Heart left ventricle (tissue), 16 donors: ENCODE results near the gene A1BG. TPM values are rescaled to one million over a fixed set of nuclear protein-coding genes. Genes with fewer than 3 reads are reported as not detected.
"Not testable (repeated sequence)": the region's sequence is repeated elsewhere in the genome, so short reads cannot be mapped to it uniquely, and the experiment has no call there.

Source experiments
- ATAC-seq, 4 donors: fragments of 200-7000 bp; cut with Tn5 transposase; one replicate each; pipeline ENCODE4 v1.9.1; 2020 to 2022; ENCODE audit warnings: moderate library complexity in 4 of 4, mild to moderate bottlenecking in 3 of 4, moderate number of reproducible peaks in 1 of 4
- DNase-seq, 5 donors: peaks; one replicate each; pipeline ENCODE4 v3.0.0-alpha.2; 2020
- H3K27ac ChIP-seq, 12 donors: fragments of 200-600 bp; sonication (generic) in 4 of 12; one replicate each; pipeline versions ENCODE4 v1.5.0 to v1.8.0; 2016 to 2022; ENCODE audit warnings: mild to moderate bottlenecking in 2 of 12
- H3K27me3 ChIP-seq, 9 donors: fragments of 200-600 bp; sonication (generic) in 2 of 9; one replicate each; pipeline versions ENCODE4 v1.5.1 to v1.8.0; 2016 to 2022; ENCODE audit warnings: mild to moderate bottlenecking in 3 of 9
- H3K36me3 ChIP-seq, 9 donors: fragments of 200-600 bp; sonication (generic) in 2 of 9; one replicate each; pipeline versions ENCODE4 v1.5.0 to v1.8.0; 2018 to 2022; ENCODE audit warnings: mild to moderate bottlenecking in 2 of 9
- H3K4me1 ChIP-seq, 12 donors: fragments of 200-600 bp; sonication (generic) in 4 of 12; one replicate each; pipeline versions ENCODE4 v1.5.0 to v1.8.0; 2016 to 2022; ENCODE audit warnings: mild to moderate bottlenecking in 3 of 12
- H3K4me3 ChIP-seq, 12 donors: fragments of 200-600 bp; sonication (generic) in 4 of 12; one replicate each; pipeline versions ENCODE4 v1.5.0 to v1.8.0; 2017 to 2022; ENCODE audit warnings: mild to moderate bottlenecking in 9 of 12, moderate library complexity in 4 of 12
- H3K9me3 ChIP-seq, 12 donors: fragments of 200-600 bp; sonication (generic) in 4 of 12; one replicate each; pipeline versions ENCODE4 v1.5.0 to v1.8.0; 2016 to 2022; ENCODE audit warnings: mild to moderate bottlenecking in 1 of 12
- POLR2A ChIP-seq, 2 donors: fragments of 450-650 bp; IDR thresholded peaks; one replicate each; pipeline ENCODE4 v1.6.1; 2017; ENCODE audit warnings: antibody characterized with exemption in 2 of 2, mild to moderate bottlenecking in 2 of 2, moderate library complexity in 2 of 2
- WGBS, 4 donors: extraction: QIAGEN DNeasy Blood & Tissue Kit in 2 of 4; methylation state at CpG; one replicate each; pipeline versions ENCODE4 v1.1.5 to v1.1.7; 2013 to 2018; 5-methylcytosine and 5-hydroxymethylcytosine counted together
- intact Hi-C, 10 donors: fragments of 100-400 bp; cut with DNase I; formaldehyde crosslinking; loops; one replicate each; pipeline versions ENCODE4 v1.11.1 to v1.14.2; 2022
- polyA plus RNA-seq, 2 donors: library from polyadenylated mRNA; stranded (reverse); fragments of 200-250 nt; gene quantifications; one replicate each; pipeline ENCODE4 v1.2.3, GENCODE V29; 2013
- total RNA-seq, 9 donors: library from RNA; depleted of rRNA in 2 of 9; stranded (reverse); fragments of >200 nt in 2 of 9; fragmentation: NEBNext Ultra II Directional in 3 of 9; extraction: Animal tissue kit (Norgen Biotek cat#: 25700) in 3 of 9; gene quantifications; one replicate each; pipeline versions ENCODE4 v1.1.0 to v1.2.4, GENCODE V29; 2016 to 2023
- TF ChIP-seq, protein P1 (sequence below), 12 donors: fragments of 200-600 bp; sonication (generic) in 4 of 12; IDR thresholded peaks; one replicate each; pipeline versions ENCODE4 v1.5.0 to v1.8.0; 2018 to 2022; ENCODE audit warnings: antibody characterized with exemption in 12 of 12, mild to moderate bottlenecking in 5 of 12
- donor health status: ischemic (EF 13 %, LVEDD 7.1; RV severe dilation, severe dysfunction).
- donor health status: healthy with polysubstance abuse.
- donor health status: DM: no; HTN: yes; CAD: no.
- donor health status: DM: no; HTN: no; CAD: no.
- donor health status: ischemic (EF 25% LVEDD 6.9; RV normal size, moderate dysfunction).
- donor health status: ischemic (EF 25% LVEDD 5.7; RV mildly dilated, moderate dysfunction).
- donor health status: healthy.
- donor health status: DM: yes; HTN: yes; CAD: no.
- donor health status: ischemic (EF 35%, LVEDD 5.7; RV mildly dilated, moderate dysfunction).
- donor health status: nonischemic (EF 11% LVEDD 7.7; RV severe dilation, severe dysfunction).
- donor health status: DM: yes; HTN: yes; CAD: no.
- donor health status: PGD.
- donor health status: ischemic (EF 29% LVEDD 5.4; RV normal size, mild dysfunction).
- donor health status: nonischemic (EF 23%, LVEDD 6.1; RV moderate dilation, normal function).

The A1BG gene
- total and polyA plus RNA-seq, 11 donors: 0.23 to 6.6 (median 4.0) TPM

DNA sequence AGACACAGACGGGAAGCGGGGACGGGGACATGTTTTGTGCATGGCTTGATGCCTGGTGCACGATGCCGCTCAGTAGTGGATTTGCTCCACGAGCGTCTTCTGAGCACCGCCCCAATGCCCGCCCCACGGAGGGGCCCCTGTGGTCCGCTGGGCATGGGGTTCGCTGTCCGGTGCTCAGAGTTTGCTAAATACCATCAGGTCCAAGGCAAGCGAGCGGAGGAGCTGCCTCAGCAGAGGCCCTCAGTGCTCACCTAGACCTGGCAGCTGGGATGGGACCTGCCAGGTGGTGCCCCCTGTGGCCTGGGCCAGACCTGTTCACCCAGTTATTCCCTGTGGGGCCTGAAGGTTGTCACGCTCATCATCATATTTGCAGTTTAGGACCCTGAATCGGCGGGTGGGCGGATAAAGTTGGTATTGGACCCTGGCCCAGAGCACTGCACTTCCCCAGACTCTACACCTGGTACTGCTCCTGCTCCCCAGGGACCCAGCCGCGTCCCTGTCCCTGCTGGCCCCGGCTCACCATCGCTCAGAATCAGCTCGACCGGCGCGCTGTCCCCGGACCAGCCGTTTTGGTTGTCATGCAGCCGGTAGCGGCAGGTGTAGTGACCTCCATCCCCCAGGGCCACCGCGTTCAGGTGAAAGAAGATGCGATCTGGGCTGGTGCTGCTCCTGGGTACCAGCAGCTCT, 2.3 kb downstream of the A1BG start:
- TF ChIP-seq POLR2A (IDR thresholded peaks at IDR 0.05): no peak
- TF ChIP-seq, protein P1, sequence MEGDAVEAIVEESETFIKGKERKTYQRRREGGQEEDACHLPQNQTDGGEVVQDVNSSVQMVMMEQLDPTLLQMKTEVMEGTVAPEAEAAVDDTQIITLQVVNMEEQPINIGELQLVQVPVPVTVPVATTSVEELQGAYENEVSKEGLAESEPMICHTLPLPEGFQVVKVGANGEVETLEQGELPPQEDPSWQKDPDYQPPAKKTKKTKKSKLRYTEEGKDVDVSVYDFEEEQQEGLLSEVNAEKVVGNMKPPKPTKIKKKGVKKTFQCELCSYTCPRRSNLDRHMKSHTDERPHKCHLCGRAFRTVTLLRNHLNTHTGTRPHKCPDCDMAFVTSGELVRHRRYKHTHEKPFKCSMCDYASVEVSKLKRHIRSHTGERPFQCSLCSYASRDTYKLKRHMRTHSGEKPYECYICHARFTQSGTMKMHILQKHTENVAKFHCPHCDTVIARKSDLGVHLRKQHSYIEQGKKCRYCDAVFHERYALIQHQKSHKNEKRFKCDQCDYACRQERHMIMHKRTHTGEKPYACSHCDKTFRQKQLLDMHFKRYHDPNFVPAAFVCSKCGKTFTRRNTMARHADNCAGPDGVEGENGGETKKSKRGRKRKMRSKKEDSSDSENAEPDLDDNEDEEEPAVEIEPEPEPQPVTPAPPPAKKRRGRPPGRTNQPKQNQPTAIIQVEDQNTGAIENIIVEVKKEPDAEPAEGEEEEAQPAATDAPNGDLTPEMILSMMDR (IDR thresholded peaks at IDR 0.05): no peak
- no peaks in the 10 kb centered on the region for H3K9me3 ChIP-seq
- ATAC-seq (no peak), DNase-seq (no peak)
- H3K36me3 ChIP-seq: no peaks in the 10 kb centered on the region
- intact Hi-C loops: no loop called here
- 60 to 71% (median 63%) methylated on average over 29 to 34 of the region's 34 CpGs for WGBS, 4 donors
- H3K4me1 ChIP-seq: peaks cover 0 to 25% (median 14%) of the 10 kb centered on the region in 12 donors
- H3K27ac ChIP-seq: no peak overlapping the region
- H3K27me3 ChIP-seq: peaks cover 14 to 90% (median 42%) of the 10 kb centered on the region in 9 donors
- peak overlapping the region in 4 of 12 donors; percentile 30 to 37 (median 34) for H3K4me3 ChIP-seq

DNA sequence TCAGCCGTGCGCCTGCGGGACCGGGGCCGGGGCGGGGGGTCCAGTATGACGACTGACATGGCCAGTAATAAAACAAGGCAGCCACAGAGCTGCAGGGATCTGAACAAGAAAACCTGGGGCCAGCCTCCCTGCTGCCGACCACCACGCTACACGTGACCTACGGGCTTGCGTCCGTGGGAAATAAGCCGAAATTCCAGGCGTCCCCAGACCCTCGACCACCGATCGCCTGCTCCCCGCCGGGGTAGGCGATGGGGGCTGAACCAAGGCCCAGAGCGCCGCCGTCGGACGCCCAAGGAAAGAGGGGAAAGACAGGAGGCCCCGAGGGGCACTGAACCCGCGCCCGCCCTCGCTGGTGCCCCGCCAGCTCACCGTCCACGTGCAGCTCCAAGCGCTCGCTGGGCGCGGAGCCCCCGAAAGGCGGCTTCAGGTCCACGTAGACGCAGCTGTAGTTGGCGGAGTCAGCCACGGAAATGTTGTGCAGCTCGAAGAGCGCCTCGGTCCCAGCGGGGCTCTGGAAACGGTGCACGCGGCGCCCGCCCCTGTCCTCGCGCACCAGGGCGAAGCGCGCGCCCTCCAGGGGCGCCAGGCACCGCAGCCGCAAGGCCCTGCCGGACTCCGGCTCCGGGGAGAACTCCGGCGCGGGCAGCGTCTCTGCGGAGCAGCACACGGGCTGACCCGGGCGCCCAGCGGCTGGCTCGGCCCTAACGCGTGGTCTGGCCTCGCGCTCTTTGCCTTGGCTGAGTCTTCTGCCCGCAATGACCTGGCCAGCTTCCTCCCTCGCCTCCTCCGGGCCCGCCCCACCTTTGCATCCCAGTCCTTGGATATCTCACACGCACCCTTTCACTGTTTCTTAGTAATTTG, 3.1 kb downstream of the A1BG start:
- peak in 1 of 4 donors; percentile 27 for ATAC-seq
- Histone ChIP-seq H3K9me3 (no peaks in the 10 kb centered on the region), H3K27ac (no peak overlapping the region), H3K4me3 (peak overlapping the region in 8 of 12 donors; percentile 10 to 37 (median 28)), H3K4me1 (peaks cover 0 to 21% (median 11%) of the 10 kb centered on the region in 12 donors), H3K27me3 (peaks cover 14 to 85% (median 42%) of the 10 kb centered on the region in 9 donors), H3K36me3 (no peaks in the 10 kb centered on the region)
- TF ChIP-seq POLR2A (IDR thresholded peaks at IDR 0.05): no peak
- TF ChIP-seq, protein P1 (IDR thresholded peaks at IDR 0.05): peak in 3 of 12 donors; percentile 13 to 34 (median 16)
- no peak for DNase-seq
- 12 to 29% (median 17%) methylated on average over 46 to 84 of the region's 84 CpGs for WGBS, 4 donors
- intact Hi-C loops: no loop called here

DNA sequence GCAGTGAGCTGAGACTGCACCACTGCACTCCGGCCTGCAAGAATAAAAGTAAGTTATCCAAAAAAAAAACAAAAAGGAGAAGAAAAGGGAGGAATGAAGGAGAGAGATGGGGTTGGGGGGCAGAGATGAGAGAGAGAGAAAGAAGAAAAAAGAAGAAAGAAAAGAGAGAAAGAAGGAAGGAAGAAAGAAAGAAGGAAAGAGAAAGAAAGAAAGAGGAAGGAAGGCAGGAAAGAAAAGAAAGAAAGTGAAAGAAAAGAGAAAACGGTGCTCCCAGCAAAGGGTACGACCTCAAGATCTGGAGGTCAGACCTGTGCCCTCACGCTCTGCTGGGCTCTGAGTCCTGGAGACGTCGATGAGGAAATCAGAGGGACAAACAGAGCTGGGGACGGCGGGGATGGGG, 3.7 kb downstream of the A1BG start:
- intact Hi-C loops: no loop called here
- WGBS, 4 donors: 35 to 54% (median 45%) methylated on average over 8 of the region's 8 CpGs
- TF ChIP-seq POLR2A (IDR thresholded peaks at IDR 0.05): no peak
- TF ChIP-seq, protein P1 (IDR thresholded peaks at IDR 0.05): no peak
- no peak for DNase-seq
- H3K9me3 ChIP-seq: no peaks in the 10 kb centered on the region
- H3K36me3 ChIP-seq: no peaks in the 10 kb centered on the region
- H3K4me1 ChIP-seq: peaks cover 0 to 21% (median 11%) of the 10 kb centered on the region in 12 donors
- peak overlapping the region in 2 of 12 donors; percentile 35 to 37 for H3K4me3 ChIP-seq
- ATAC-seq: no peak
- no peak overlapping the region for H3K27ac ChIP-seq
- H3K27me3 ChIP-seq: peaks cover 14 to 82% (median 42%) of the 10 kb centered on the region in 9 donors

DNA sequence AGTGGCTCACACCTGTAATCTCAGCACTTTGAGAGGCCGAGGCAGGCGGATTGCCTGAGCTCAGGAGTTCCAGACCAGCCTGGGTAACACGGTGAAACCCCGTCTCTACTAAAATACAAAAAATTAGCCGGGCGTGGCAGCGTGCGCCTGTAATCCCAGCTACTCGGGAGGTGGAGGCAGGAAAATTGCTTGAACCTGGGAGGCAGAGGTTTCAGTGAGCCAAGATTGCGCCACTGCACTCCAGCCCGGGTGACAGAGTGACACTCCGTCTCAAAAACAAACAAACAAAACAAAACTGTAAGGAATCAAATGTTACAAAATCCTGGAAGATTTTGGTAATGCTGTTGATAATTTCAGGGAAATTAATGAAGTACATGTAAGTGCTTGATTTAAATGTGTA, 5.2 kb downstream of the A1BG start:
- intact Hi-C loops, H3K9me3 ChIP-seq, ATAC-seq, DNase-seq, H3K36me3 ChIP-seq: not testable (repeated sequence)
- peak overlapping the region; percentile 24 to 81 (median 54) for H3K4me3 ChIP-seq
- peak overlapping the region in 3 of 12 donors; percentile 65 to 76 (median 71) for H3K27ac ChIP-seq
- peaks cover 14 to 72% (median 40%) of the 10 kb centered on the region in 9 donors for H3K27me3 ChIP-seq
- 25 to 35% (median 31%) methylated on average over 12 of the region's 12 CpGs for WGBS, 4 donors
- peaks cover 0 to 21% (median 11%) of the 10 kb centered on the region in 12 donors for H3K4me1 ChIP-seq
